Liver (tissue), 3 donors: ENCODE results near the gene FASTKD1.

Experiments used
- JUND ChIP-seq, 2 donors: IDR thresholded peaks; 2 replicates each; pipeline ENCODE4 v1.6.1; 2016; ENCODE audit warnings: antibody characterized with exemption in 2 of 2
- YY1 ChIP-seq: IDR thresholded peaks from 2 replicates; pipeline ENCODE4 v1.6.1; 2016; ENCODE audit warnings: antibody characterized with exemption, mild to moderate bottlenecking
- TF ChIP-seq, protein P1 (sequence below): fragments of 150-350 bp; IDR thresholded peaks from 2 replicates; pipeline ENCODE4 v1.5.1; 2017; ENCODE audit warnings: improper control_type of control experiment, low read depth, low read length; ENCODE audit not compliant: missing input control
- TF ChIP-seq, protein P2 (sequence below): IDR thresholded peaks from 2 replicates; pipeline ENCODE4 v1.6.1; 2016; ENCODE audit warnings: antibody characterized with exemption
- TF ChIP-seq, protein P3 (sequence below): IDR thresholded peaks from 2 replicates; pipeline ENCODE4 v1.6.1; 2016; ENCODE audit warnings: antibody characterized with exemption
- donor health status: healthy.
- donor health status: healthy.

DNA sequence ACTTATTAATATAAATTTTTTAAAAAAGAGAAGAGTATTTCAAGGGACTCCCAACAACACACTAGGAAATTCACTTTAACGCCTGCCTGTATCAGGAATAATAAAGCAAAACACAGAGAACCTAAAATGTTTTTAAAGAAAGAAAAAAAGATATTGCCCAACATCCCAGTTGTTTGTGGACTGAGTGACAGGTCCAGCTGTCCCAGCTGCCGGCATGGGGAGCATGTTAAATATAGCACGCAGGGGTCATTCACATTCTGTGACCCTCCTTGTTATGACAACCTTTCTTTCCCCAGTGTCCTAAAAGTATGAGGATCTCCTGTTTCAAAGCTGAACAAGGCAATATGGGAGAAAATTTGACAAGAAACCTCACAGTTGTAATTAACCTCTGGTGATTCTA lies 59.7 kb downstream of the FASTKD1 start:
- TF ChIP-seq, protein P1, sequence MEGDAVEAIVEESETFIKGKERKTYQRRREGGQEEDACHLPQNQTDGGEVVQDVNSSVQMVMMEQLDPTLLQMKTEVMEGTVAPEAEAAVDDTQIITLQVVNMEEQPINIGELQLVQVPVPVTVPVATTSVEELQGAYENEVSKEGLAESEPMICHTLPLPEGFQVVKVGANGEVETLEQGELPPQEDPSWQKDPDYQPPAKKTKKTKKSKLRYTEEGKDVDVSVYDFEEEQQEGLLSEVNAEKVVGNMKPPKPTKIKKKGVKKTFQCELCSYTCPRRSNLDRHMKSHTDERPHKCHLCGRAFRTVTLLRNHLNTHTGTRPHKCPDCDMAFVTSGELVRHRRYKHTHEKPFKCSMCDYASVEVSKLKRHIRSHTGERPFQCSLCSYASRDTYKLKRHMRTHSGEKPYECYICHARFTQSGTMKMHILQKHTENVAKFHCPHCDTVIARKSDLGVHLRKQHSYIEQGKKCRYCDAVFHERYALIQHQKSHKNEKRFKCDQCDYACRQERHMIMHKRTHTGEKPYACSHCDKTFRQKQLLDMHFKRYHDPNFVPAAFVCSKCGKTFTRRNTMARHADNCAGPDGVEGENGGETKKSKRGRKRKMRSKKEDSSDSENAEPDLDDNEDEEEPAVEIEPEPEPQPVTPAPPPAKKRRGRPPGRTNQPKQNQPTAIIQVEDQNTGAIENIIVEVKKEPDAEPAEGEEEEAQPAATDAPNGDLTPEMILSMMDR = no peak
- TF ChIP-seq JUND (IDR thresholded peaks at IDR 0.05) (no peak), YY1 (no peak)
- TF ChIP-seq, protein P2, sequence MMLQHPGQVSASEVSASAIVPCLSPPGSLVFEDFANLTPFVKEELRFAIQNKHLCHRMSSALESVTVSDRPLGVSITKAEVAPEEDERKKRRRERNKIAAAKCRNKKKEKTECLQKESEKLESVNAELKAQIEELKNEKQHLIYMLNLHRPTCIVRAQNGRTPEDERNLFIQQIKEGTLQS = no peak
- TF ChIP-seq, protein P3, sequence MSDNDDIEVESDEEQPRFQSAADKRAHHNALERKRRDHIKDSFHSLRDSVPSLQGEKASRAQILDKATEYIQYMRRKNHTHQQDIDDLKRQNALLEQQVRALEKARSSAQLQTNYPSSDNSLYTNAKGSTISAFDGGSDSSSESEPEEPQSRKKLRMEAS = no peak
